IMR-90 (cell line): ENCODE results near the gene ECSCR. TPM values are rescaled to one million over a fixed set of nuclear protein-coding genes. Genes with fewer than 3 reads are reported as not detected.

ENCODE experiments used
- ATAC-seq: fragments of 200-7000 bp; cut with Tn5 transposase; 2 replicates; pipeline ENCODE4 v1.9.1; 2020; ENCODE audit warnings: low read depth, mild to moderate bottlenecking, moderate library complexity
- BruUV-seq: library from RNA; stranded (reverse); fragments of 400-500 nt; replicated peaks from 2 replicates; lab custom pipeline; 2021; lab: Mats Ljungman, UMichigan
- CTCF ChIA-PET: fragments of 300-600 bp; formaldehyde crosslinking; extraction: SDS; loops from one replicate; lab custom pipeline; 2021; ENCODE audit warnings: antibody characterized with exemption; lab: Yijun Ruan, JAX
- POLR2A ChIA-PET: fragments of 300-600 bp; sonication (Branson Sonifier 250); formaldehyde crosslinking; loops from one replicate; lab custom pipeline; 2022; ENCODE audit warnings: antibody characterized with exemption; ENCODE audit not compliant: unreplicated experiment; lab: Charles Lee
- DNase-seq: peaks from one replicate; pipeline ENCODE4 v3.0.0; 2013
- H2AFZ ChIP-seq: replicated peaks from 2 replicates; pipeline ENCODE3; 2013; ENCODE audit warnings: low read length, mild to moderate bottlenecking; ENCODE audit not compliant: poor library complexity
- H2AK5ac ChIP-seq: 2 replicates; pipeline ENCODE4 v1.6.1; 2013; ENCODE audit warnings: low read depth, low read length, inconsistent platforms
- H2AK9ac ChIP-seq: replicated peaks from 2 replicates; pipeline ENCODE3; 2013; ENCODE audit warnings: mild to moderate bottlenecking, low read depth, low read length, moderate library complexity; ENCODE audit not compliant: poor library complexity
- H2BK120ac ChIP-seq: 2 replicates; pipeline ENCODE4 v1.6.1; 2013; ENCODE audit warnings: low read depth, low read length, inconsistent platforms
- H2BK15ac ChIP-seq: 3 replicates; pipeline ENCODE4 v1.6.1; 2013; ENCODE audit warnings: low read depth, low read length, inconsistent platforms
- H2BK20ac ChIP-seq: 2 replicates; pipeline ENCODE4 v1.6.1; 2013; ENCODE audit warnings: low read depth, mild to moderate bottlenecking, inconsistent platforms, low read length, moderate library complexity
- H2BK5ac ChIP-seq: 2 replicates; pipeline ENCODE4 v1.6.1; 2013; ENCODE audit warnings: mild to moderate bottlenecking, low read depth, low read length, inconsistent platforms; ENCODE audit not compliant: poor library complexity, severe bottlenecking
- H3K14ac ChIP-seq: replicated peaks from 2 replicates; pipeline ENCODE4 v1.6.1; 2013; ENCODE audit warnings: low read depth, low read length, inconsistent platforms
- H3K18ac ChIP-seq: 2 replicates; pipeline ENCODE4 v1.6.1; 2013; ENCODE audit warnings: low read depth, low read length, control low read depth
- H3K23ac ChIP-seq: 2 replicates; pipeline ENCODE4 v1.6.1; 2013; ENCODE audit warnings: low read depth, low read length, inconsistent platforms
- H3K27ac ChIP-seq: 2 replicates; pipeline ENCODE4 v1.5.1; 2013; ENCODE audit warnings: mild to moderate bottlenecking, control low read depth, low read length; ENCODE audit not compliant: insufficient read depth
- H3K27me3 ChIP-seq: 2 replicates; pipeline ENCODE4 v1.6.1; 2013; ENCODE audit warnings: low read length; ENCODE audit not compliant: control insufficient read depth, insufficient read depth
- H3K36me3 ChIP-seq: 2 replicates; pipeline ENCODE4 v1.6.1; 2013; ENCODE audit warnings: low read length, mixed read lengths; ENCODE audit not compliant: control insufficient read depth, insufficient read depth
- H3K4ac ChIP-seq: 2 replicates; pipeline ENCODE4 v1.6.1; 2013; ENCODE audit warnings: low read depth, low read length, inconsistent platforms
- H3K4me1 ChIP-seq: 2 replicates; pipeline ENCODE4 v1.6.1; 2013; ENCODE audit warnings: low read length, mixed read lengths; ENCODE audit not compliant: control insufficient read depth, insufficient read depth
- H3K4me2 ChIP-seq: 2 replicates; pipeline ENCODE4 v1.6.1; 2013; ENCODE audit warnings: low read depth, mild to moderate bottlenecking, control low read depth, low read length, moderate library complexity
- H3K4me3 ChIP-seq: 2 replicates; pipeline ENCODE4 v1.5.1; 2013; ENCODE audit warnings: low read depth, mild to moderate bottlenecking, control low read depth, low read length, moderate library complexity; ENCODE audit not compliant: insufficient read depth
- H3K56ac ChIP-seq: 2 replicates; pipeline ENCODE4 v1.6.1; 2013; ENCODE audit warnings: low read length, inconsistent platforms; ENCODE audit not compliant: insufficient read depth; ENCODE audit errors: extremely low read depth
- H3K79me1 ChIP-seq, 2 experiments: 2 replicates each; pipeline ENCODE4 v1.6.1; 2013; ENCODE audit warnings: low read length in 2 of 2, inconsistent platforms in 1 of 2, low read depth in 1 of 2
- H3K9ac ChIP-seq: 2 replicates; pipeline ENCODE4 v1.6.1; 2013; ENCODE audit warnings: low read depth, low read length, control low read depth
- H3K9me1 ChIP-seq: 2 replicates; pipeline ENCODE4 v1.6.1; 2013; ENCODE audit warnings: low read length, inconsistent platforms; ENCODE audit not compliant: insufficient read depth
- H3K9me3 ChIP-seq: 2 replicates; pipeline ENCODE4 v1.6.1; 2013; ENCODE audit warnings: low read length; ENCODE audit not compliant: control insufficient read depth, insufficient read depth
- H4K20me1 ChIP-seq: 2 replicates; pipeline ENCODE4 v1.6.1; 2013; ENCODE audit warnings: low read length, inconsistent platforms; ENCODE audit not compliant: insufficient read depth
- H4K5ac ChIP-seq: 2 replicates; pipeline ENCODE4 v1.6.1; 2013; ENCODE audit warnings: mild to moderate bottlenecking, low read depth, low read length, control low read depth
- H4K8ac ChIP-seq, 2 experiments: 2 replicates each; pipeline ENCODE4 v1.6.1; 2013; ENCODE audit warnings: low read depth in 2 of 2, low read length in 2 of 2, control low read depth in 1 of 2, inconsistent platforms in 1 of 2
- H4K91ac ChIP-seq: 2 replicates; pipeline ENCODE4 v1.6.1; 2013; ENCODE audit warnings: low read depth, low read length, inconsistent platforms; ENCODE audit not compliant: insufficient read depth
- FOS ChIP-seq: fragments of 150-350 bp; IDR thresholded peaks from 2 replicates; pipeline ENCODE4 v1.6.1; 2016; ENCODE audit warnings: low read depth, low read length
- POLR2A ChIP-seq: IDR thresholded peaks from 2 replicates; pipeline ENCODE4 v1.6.1; 2012; ENCODE audit warnings: mild to moderate bottlenecking, low read depth, low read length
- RFX5 ChIP-seq: IDR thresholded peaks from 2 replicates; pipeline ENCODE4 v1.8.0; 2012; ENCODE audit warnings: low read depth, mild to moderate bottlenecking, low read length, moderate library complexity
- WGBS, 2 experiments: methylation state at CpG; one replicate each; pipeline versions ENCODE4 v1.1.5 to v1.1.7; 2013; ENCODE audit warnings: missing lambda C conversion rate in 2 of 2; ENCODE audit not compliant: insufficient read length in 1 of 2; ENCODE audit errors: extremely low coverage in 2 of 2; 5-methylcytosine and 5-hydroxymethylcytosine counted together
- dilution Hi-C: fragments of 300-500 bp; cut with HindIII; formaldehyde crosslinking; loops from one replicate; pipeline ENCODE4 v1.14.3; 2018; ENCODE audit warnings: low sequenced_read_pairs; ENCODE audit not compliant: unreplicated experiment
- in situ Hi-C: fragments of 300-500 bp; cut with MboI; formaldehyde crosslinking; loops from 3 replicates; pipeline ENCODE4 v1.14.3; 2019; ENCODE audit warnings: low sequenced_read_pairs, inconsistent platforms, mixed read lengths
- intact Hi-C: fragments of 100-400 bp; cut with micrococcal nuclease; formaldehyde crosslinking; loops from 2 replicates; pipeline ENCODE4 v1.10.0; 2022
- polyA plus RNA-seq, 3 experiments: library from polyadenylated mRNA; depleted of rRNA; stranded (reverse); fragments of >200 nt; gene quantifications; 2 replicates each; pipeline ENCODE4 v1.2.3, GENCODE V29; 2012; ENCODE audit warnings: low replicate concordance in 1 of 3
- total RNA-seq: library from RNA; depleted of rRNA; stranded (reverse); fragments of >200 nt; gene quantifications from 2 replicates; pipeline ENCODE4 v1.2.3, GENCODE V29; 2012

Gene ECSCR
- total and polyA plus RNA-seq, 2 of the 4 experiments (the other 2 are of a cell fraction), result 3.6 to 3.9 TPM

GRCh38 chr5:139482050-139482889 lies 19.7 kb upstream of the ECSCR start, which contains the start of gene STING1:
Gene STING1 (minus strand): TSS chr5:139482758. CDS start chr5:139481704, 1,054 bp downstream.
- Histone ChIP-seq H2BK120ac (peak within 1 kb of the TSS; percentile 97), H3K23ac (peak within 1 kb of the TSS; percentile 99), H3K14ac (peak within 1 kb of the TSS; percentile 98), H2AFZ (peak within 1 kb of the TSS; percentile 87), H3K4ac (peak within 1 kb of the TSS; percentile 99), H3K18ac (peak within 1 kb of the TSS; percentile 93), H3K9ac (peak within 1 kb of the TSS; percentile 81), H3K4me1 (peaks cover 14% of the 10 kb centered on the region), H2AK9ac (peak within 1 kb of the TSS; percentile 98), H4K20me1 (no peaks in the 10 kb centered on the region; the same call in 1 of the 2 replicates), H3K9me1 (peaks cover 10% of the 10 kb centered on the region), H3K36me3 (peaks cover 8% of the 10 kb centered on the region), H3K79me1 (peaks cover 15 to 34% of the 10 kb centered on the region in 2 experiments), H4K5ac (peak within 1 kb of the TSS; percentile 95), H3K56ac (peak within 1 kb of the TSS; percentile 88), H3K9me3 (no peaks in the 10 kb centered on the region), H2BK5ac (peak within 1 kb of the TSS; percentile 97), H3K27me3 (no peaks in the 10 kb centered on the region), H2BK15ac (peak within 1 kb of the TSS; percentile 91), H2AK5ac (peak within 1 kb of the TSS; percentile 95), H4K91ac (peak within 1 kb of the TSS; percentile 99), H3K27ac (peak within 1 kb of the TSS; percentile 95), H3K4me2 (peak within 1 kb of the TSS; percentile 80), H4K8ac (peak within 1 kb of the TSS; percentile 70 to 98), H2BK20ac (peak within 1 kb of the TSS; percentile 93), H3K4me3 (peak within 1 kb of the TSS; percentile 36)
- DNase-seq (peak; percentile 98), ATAC-seq (peak; percentile 90)
- ChIA-PET CTCF (interaction anchor here (0.7 to 1.1 kb wide), 4 partner anchors 24 to 59 kb away, joined by 3 to 4 read pairs (median 3); no protein-coding TSS in a partner anchor), POLR2A (interaction anchor here (0.5 kb wide), 1 partner anchor 837 kb away, joined by 5 read pairs; no protein-coding TSS in a partner anchor)
- dilution Hi-C loops, result no loop called here
- in situ Hi-C loops, result no loop called here
- intact Hi-C loops, result no loop called here
- no peak; the same call in 1 of the 2 replicates for TF ChIP-seq POLR2A
- 0 out of 2 replicates have a peak, but pooled peaks have one; percentile 4 for TF ChIP-seq FOS
- no peak for TF ChIP-seq RFX5
- WGBS, 2 experiments, result 0% methylated on average over 2 of the region's 19 CpGs; no CpG with 5 or more reads in 1 of the 2 experiments
- BruUV-seq, result no TSS peak
